Breast epithelium (tissue), 3 donors: ENCODE results near the gene PVALEF.

Experiments
- POLR2A ChIP-seq: fragments of 450-650 bp; IDR thresholded peaks from one replicate; pipeline ENCODE4 v1.6.1; 2016; ENCODE audit warnings: antibody characterized with exemption, mild to moderate bottlenecking, moderate library complexity
- TF ChIP-seq, protein P1 (sequence below), 3 donors: fragments of 450-650 bp; IDR thresholded peaks; one replicate each; pipeline ENCODE4 v1.5.1; 2016 to 2017; ENCODE audit warnings: antibody characterized with exemption in 3 of 3, mild to moderate bottlenecking in 3 of 3, moderate library complexity in 3 of 3

DNA sequence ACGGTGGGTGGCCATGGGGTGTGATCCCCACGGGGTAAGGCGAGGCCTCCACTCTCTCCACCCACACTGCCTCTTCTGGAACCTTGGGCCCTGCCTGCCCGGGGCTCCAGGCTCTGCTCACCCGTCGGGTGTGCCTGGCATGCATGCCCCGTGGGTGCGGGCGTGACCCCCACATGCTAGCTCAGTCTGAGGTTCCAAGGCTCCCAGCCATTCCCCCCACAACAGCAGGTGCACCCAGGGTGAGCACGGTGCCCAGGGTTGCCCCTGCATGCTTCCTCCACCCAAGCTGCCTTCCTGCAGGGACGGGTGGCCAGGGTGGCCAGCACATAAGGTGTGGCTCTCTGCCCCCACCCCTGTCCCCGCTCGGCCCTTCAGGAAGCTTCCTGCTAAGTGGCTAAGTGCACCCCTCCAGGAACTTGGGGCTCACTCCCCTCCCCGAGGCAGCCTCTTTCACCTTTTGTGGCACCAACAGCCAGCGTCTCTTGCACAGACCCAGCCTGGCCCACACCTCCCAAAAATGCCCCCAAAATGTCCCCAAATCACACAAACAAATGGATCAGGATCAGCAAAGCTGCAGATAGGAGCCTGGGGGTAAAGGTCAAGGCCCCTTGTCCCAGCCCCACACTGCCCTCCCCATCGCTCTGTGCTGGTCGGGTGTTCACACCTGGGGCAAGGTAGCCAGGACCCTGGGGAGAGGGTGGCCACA, 21.4 kb upstream of the PVALEF start:
- TF ChIP-seq, protein P1, sequence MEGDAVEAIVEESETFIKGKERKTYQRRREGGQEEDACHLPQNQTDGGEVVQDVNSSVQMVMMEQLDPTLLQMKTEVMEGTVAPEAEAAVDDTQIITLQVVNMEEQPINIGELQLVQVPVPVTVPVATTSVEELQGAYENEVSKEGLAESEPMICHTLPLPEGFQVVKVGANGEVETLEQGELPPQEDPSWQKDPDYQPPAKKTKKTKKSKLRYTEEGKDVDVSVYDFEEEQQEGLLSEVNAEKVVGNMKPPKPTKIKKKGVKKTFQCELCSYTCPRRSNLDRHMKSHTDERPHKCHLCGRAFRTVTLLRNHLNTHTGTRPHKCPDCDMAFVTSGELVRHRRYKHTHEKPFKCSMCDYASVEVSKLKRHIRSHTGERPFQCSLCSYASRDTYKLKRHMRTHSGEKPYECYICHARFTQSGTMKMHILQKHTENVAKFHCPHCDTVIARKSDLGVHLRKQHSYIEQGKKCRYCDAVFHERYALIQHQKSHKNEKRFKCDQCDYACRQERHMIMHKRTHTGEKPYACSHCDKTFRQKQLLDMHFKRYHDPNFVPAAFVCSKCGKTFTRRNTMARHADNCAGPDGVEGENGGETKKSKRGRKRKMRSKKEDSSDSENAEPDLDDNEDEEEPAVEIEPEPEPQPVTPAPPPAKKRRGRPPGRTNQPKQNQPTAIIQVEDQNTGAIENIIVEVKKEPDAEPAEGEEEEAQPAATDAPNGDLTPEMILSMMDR (IDR thresholded peaks at IDR 0.05): no peak
- no peak for TF ChIP-seq POLR2A
